ENCODE results near the gene MAPK14. TPM values are rescaled to one million over a fixed set of nuclear protein-coding genes. Genes with fewer than 3 reads are reported as not detected.

MAPK14 gene
- total RNA-seq, 2 experiments from 2014 or later = 66.7 to 68.6 TPM

- Mint-ChIP-seq H3K9me3 (no peaks in the 10 kb centered on the region), H3K27ac (no peak overlapping the region), H3K36me3 (ENCODE audit: low read depth) (peaks cover 20% of the 10 kb centered on the region), H3K4me3 (no peak overlapping the region), H3K4me1 (peaks cover 45% of the 10 kb centered on the region), H3K27me3 (no peaks in the 10 kb centered on the region)
- DNase-seq = no peak
- CTCF ChIA-PET = interaction anchor here (0.9 kb wide), 1 partner anchor 74 kb away, joined by 3 read pairs; no protein-coding TSS in a partner anchor
- POLR2A ChIA-PET = no interaction called here
These were observed 13.3 kb downstream of the MAPK14 start for GRCh38 chr6:36040958-36041357.

DNA sequence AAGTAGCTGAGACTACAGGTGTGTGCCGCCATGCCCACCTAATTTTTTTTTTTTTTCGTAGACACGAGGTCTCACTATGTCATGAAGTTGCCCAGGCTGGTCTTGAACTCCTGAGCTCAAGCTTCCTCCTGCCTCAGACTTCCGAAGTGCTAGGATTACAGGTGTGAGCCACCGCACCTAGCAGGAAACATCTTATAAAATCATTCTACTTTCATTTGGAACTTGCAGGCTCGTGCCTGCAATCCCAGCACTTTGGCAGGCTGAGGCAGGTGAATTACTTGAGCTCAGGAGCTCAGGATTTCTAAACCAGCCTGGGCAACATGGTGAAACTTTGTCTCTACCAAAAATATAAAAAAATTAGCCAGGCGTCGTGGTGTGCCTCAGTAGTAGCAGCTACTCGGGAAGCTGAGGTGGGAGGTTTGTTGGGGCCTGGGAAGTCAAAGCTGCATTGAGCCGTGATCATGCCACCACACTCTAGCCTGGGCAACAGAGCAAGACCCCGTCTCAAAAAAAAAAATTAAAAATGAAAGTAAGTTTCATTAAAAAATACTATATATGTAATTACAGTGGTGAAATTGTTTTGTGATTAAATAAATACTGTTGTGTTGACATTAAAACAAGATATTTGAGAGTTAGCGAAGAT, 15.1 kb downstream of the MAPK14 start:
- CTCF ChIA-PET = interaction anchor here (0.6 to 1.6 kb wide), 5 partner anchors 10 to 218 kb away, joined by 3 to 7 read pairs (median 3); partner anchors contain the start of gene MAPK14
- peaks cover 42% of the 10 kb centered on the region for H3K4me1 Mint-ChIP-seq
- DNase-seq = no peak
- H3K36me3 Mint-ChIP-seq (ENCODE audit: low read depth) = peaks cover 19% of the 10 kb centered on the region
- no peak overlapping the region for H3K27ac Mint-ChIP-seq
- H3K9me3 Mint-ChIP-seq = peaks cover 6% of the 10 kb centered on the region
- H3K4me3 Mint-ChIP-seq = no peak overlapping the region
- H3K27me3 Mint-ChIP-seq = no peaks in the 10 kb centered on the region
- POLR2A ChIA-PET = no interaction called here

- CTCF ChIA-PET = interaction anchor here (0.5 to 0.9 kb wide), 3 partner anchors 45 to 307 kb away, joined by 3 to 4 read pairs (median 4); no protein-coding TSS in a partner anchor
- Mint-ChIP-seq H3K27ac (no peak overlapping the region), H3K4me3 (no peak overlapping the region), H3K27me3 (no peaks in the 10 kb centered on the region), H3K4me1 (peaks cover 8% of the 10 kb centered on the region), H3K9me3 (peaks cover 6% of the 10 kb centered on the region), H3K36me3 (ENCODE audit: low read depth) (peaks cover 9% of the 10 kb centered on the region)
- DNase-seq = no peak
- POLR2A ChIA-PET = no interaction called here
These were observed 22.0 kb downstream of the MAPK14 start for GRCh38 chr6:36049582-36049981.

- ChIA-PET POLR2A (no interaction called here), CTCF (no interaction called here)
- H3K27ac Mint-ChIP-seq = no peak overlapping the region
- H3K27me3 Mint-ChIP-seq = no peaks in the 10 kb centered on the region
- H3K9me3 Mint-ChIP-seq = peaks cover 6% of the 10 kb centered on the region
- DNase-seq = peak; percentile 16
- peaks cover 15% of the 10 kb centered on the region for H3K4me1 Mint-ChIP-seq
- H3K36me3 Mint-ChIP-seq (ENCODE audit: low read depth) = peaks cover 10% of the 10 kb centered on the region
- no peak overlapping the region for H3K4me3 Mint-ChIP-seq
These were observed 22.7 kb downstream of the MAPK14 start for GRCh38 chr6:36050305-36050704.

- DNase-seq = no peak
- peaks cover 6% of the 10 kb centered on the region for H3K9me3 Mint-ChIP-seq
- H3K4me3 Mint-ChIP-seq = no peak overlapping the region
- ChIA-PET CTCF (interaction anchor here (0.6 to 1.4 kb wide), 3 partner anchors 23 to 405 kb away, joined by 3 to 6 read pairs (median 3); partner anchors contain the start of gene MAPK14), POLR2A (interaction anchor here (0.7 kb wide), 1 partner anchor 499 kb away, joined by 3 read pairs; no protein-coding TSS in a partner anchor)
- H3K4me1 Mint-ChIP-seq = peaks cover 16% of the 10 kb centered on the region
- H3K27ac Mint-ChIP-seq = no peak overlapping the region
- peaks cover 12% of the 10 kb centered on the region for H3K36me3 Mint-ChIP-seq (ENCODE audit: low read depth)
- no peaks in the 10 kb centered on the region for H3K27me3 Mint-ChIP-seq
These were observed 23.5 kb downstream of the MAPK14 start for GRCh38 chr6:36050947-36051710.

DNA sequence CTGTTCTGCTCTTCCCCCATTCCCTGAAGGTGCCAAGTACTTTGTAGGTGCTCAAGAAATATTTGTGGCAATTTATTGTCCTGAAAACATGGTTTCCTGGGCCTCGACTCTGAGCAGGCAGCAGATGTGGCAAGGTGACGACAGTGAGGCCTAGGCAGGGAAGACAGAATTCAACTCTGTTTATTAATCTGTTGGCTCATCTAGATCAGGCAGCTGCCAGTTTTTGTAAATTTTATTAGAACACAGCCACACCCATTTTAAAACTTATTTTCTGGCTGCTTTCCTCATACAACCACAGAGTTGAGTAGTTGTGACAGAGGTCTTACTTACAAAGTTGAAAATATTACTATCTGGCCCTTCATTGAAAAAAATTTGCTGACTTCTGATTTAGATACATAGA, 24.5 kb downstream of the MAPK14 start:
- no peak for DNase-seq
- peaks cover 9% of the 10 kb centered on the region for H3K36me3 Mint-ChIP-seq (ENCODE audit: low read depth)
- H3K4me1 Mint-ChIP-seq = peaks cover 12% of the 10 kb centered on the region
- no peak overlapping the region for H3K4me3 Mint-ChIP-seq
- peaks cover 2% of the 10 kb centered on the region for H3K9me3 Mint-ChIP-seq
- H3K27me3 Mint-ChIP-seq = no peaks in the 10 kb centered on the region
- ChIA-PET POLR2A (no interaction called here), CTCF (interaction anchor here (0.8 to 1.4 kb wide), 3 partner anchors 10 to 24 kb away, joined by 3 to 6 read pairs (median 3); partner anchors contain the start of gene MAPK14)
- no peak overlapping the region for H3K27ac Mint-ChIP-seq

- peaks cover 12% of the 10 kb centered on the region for H3K36me3 Mint-ChIP-seq (ENCODE audit: low read depth)
- CTCF ChIA-PET = no interaction called here
- no peak for DNase-seq
- peaks cover 9% of the 10 kb centered on the region for H3K4me1 Mint-ChIP-seq
- no peak overlapping the region for H3K27ac Mint-ChIP-seq
- POLR2A ChIA-PET = no interaction called here
- H3K27me3 Mint-ChIP-seq = no peaks in the 10 kb centered on the region
- H3K9me3 Mint-ChIP-seq = no peaks in the 10 kb centered on the region
- H3K4me3 Mint-ChIP-seq = no peak overlapping the region
These were observed 26.3 kb downstream of the MAPK14 start for GRCh38 chr6:36053878-36054277.

DNA sequence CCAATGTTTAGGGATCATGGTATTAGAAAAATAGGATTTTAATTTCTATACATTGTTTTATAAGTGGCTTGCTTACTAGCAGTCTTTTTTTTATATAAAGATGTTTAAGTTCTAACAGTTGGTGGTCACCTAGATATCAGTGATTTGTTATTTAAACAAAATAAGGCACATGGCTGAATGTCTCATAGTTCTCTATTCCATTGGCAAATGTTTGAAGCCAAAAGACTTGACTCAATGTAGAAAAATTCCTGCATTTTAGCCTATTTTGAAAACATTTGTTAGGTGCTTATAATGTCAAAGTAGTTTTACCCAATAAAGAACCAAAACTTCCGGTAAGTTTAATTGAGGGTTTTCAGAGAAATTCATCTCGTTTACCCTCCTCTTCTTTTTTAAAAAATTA, 26.8 kb downstream of the MAPK14 start:
- ChIA-PET CTCF (no interaction called here), POLR2A (no interaction called here)
- H3K36me3 Mint-ChIP-seq (ENCODE audit: low read depth) = peaks cover 14% of the 10 kb centered on the region
- no peak overlapping the region for H3K27ac Mint-ChIP-seq
- no peak overlapping the region for H3K4me3 Mint-ChIP-seq
- no peak for DNase-seq
- no peaks in the 10 kb centered on the region for H3K27me3 Mint-ChIP-seq
- peaks cover 9% of the 10 kb centered on the region for H3K4me1 Mint-ChIP-seq
- H3K9me3 Mint-ChIP-seq = no peaks in the 10 kb centered on the region

- Mint-ChIP-seq H3K4me1 (peaks cover 9% of the 10 kb centered on the region), H3K27ac (no peak overlapping the region), H3K36me3 (ENCODE audit: low read depth) (peaks cover 20% of the 10 kb centered on the region), H3K4me3 (no peak overlapping the region), H3K27me3 (no peaks in the 10 kb centered on the region), H3K9me3 (no peaks in the 10 kb centered on the region)
- CTCF ChIA-PET = no interaction called here
- POLR2A ChIA-PET = no interaction called here
- DNase-seq = no peak
These were observed 27.3 kb downstream of the MAPK14 start for GRCh38 chr6:36054956-36055355.

GRCh38 chr6:36056178-36056577, 28.6 kb downstream of the MAPK14 start:
- ChIA-PET CTCF (interaction anchor here (0.6 kb wide), 1 partner anchor 221 kb away, joined by 3 read pairs; no protein-coding TSS in a partner anchor), POLR2A (no interaction called here)
- H3K9me3 Mint-ChIP-seq = no peaks in the 10 kb centered on the region
- peaks cover 31% of the 10 kb centered on the region for H3K36me3 Mint-ChIP-seq (ENCODE audit: low read depth)
- H3K27me3 Mint-ChIP-seq = no peaks in the 10 kb centered on the region
- no peak overlapping the region for H3K27ac Mint-ChIP-seq
- peaks cover 9% of the 10 kb centered on the region for H3K4me1 Mint-ChIP-seq
- DNase-seq = no peak
- H3K4me3 Mint-ChIP-seq = no peak overlapping the region

DNA sequence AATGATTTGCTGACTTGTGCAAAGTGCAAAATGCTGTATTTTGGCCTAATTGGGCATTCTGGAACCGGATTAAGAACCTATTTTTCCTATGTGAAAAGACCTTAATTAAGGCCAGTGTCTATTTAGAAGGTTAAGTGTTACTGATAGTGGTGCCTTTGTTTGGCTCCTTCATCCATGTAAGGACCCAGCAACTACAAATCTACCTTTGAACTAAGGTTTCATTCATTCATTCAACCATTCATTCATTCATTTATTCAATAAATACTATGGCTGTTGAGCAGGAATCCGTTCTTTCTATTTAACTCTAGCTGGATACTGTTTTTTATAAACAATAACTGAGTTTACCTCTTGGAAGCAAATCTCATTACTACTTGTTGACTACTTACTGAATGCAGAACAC, 33.6 kb downstream of the MAPK14 start:
- Mint-ChIP-seq H3K27ac (no peak overlapping the region), H3K4me1 (peaks cover 6% of the 10 kb centered on the region), H3K36me3 (ENCODE audit: low read depth) (peaks cover 45% of the 10 kb centered on the region), H3K27me3 (no peaks in the 10 kb centered on the region), H3K9me3 (no peaks in the 10 kb centered on the region), H3K4me3 (no peak overlapping the region)
- POLR2A ChIA-PET = no interaction called here
- CTCF ChIA-PET = interaction anchor here (1.4 kb wide), 1 partner anchor 9 kb away, joined by 3 read pairs; no protein-coding TSS in a partner anchor
- DNase-seq = no peak

GRCh38 chr6:36062247-36062646, 34.6 kb downstream of the MAPK14 start:
- no peak for DNase-seq
- peaks cover 11% of the 10 kb centered on the region for H3K4me1 Mint-ChIP-seq
- no peaks in the 10 kb centered on the region for H3K9me3 Mint-ChIP-seq
- ChIA-PET POLR2A (interaction anchor here (0.6 kb wide), 1 partner anchor 438 kb away, joined by 4 read pairs; no protein-coding TSS in a partner anchor), CTCF (interaction anchor here (1.4 kb wide), 1 partner anchor 10 kb away, joined by 3 read pairs; no protein-coding TSS in a partner anchor)
- no peak overlapping the region for H3K4me3 Mint-ChIP-seq
- no peaks in the 10 kb centered on the region for H3K27me3 Mint-ChIP-seq
- H3K27ac Mint-ChIP-seq = no peak overlapping the region
- H3K36me3 Mint-ChIP-seq (ENCODE audit: low read depth) = peaks cover 45% of the 10 kb centered on the region
